Activated T-helper 1 cell treated with anti-CD3 and anti-CD28 coated beads, Interleukin-2, amount 50 U/mL, for 16 hours (primary cell): Measurements from ENCODE around the gene CTAGE1.
"Not testable (repeated sequence)": the region's sequence is repeated elsewhere in the genome, so short reads cannot be mapped to it uniquely, and the experiment has no call there.

ENCODE experiments used
- DNase-seq, 2 donors: peaks; one replicate each; pipeline ENCODE4 v3.0.0-alpha.2; 2020; ENCODE audit warnings: low read depth in 1 of 2, low spot score in 1 of 2

Gene CTAGE1

DNA sequence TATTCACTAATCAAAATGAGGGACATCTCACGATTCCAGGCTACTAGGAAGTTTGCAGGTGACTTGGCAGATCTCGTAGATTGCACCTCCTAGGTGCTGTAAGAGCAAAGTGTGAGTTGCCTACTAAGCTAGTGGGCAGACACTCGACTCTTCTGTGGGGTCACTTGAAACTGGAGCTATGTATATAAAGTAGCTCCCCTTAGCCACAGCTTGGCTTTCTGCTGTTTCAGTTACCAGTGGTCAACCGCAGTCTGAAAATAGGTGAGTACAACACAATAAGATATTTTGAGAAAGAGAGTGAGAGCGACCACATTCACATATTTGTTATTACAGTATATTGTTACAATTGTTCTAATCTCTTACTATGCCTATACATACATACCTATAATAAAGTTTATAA lies 23.3 kb downstream of the CTAGE1 start:
- no peak for DNase-seq

DNA sequence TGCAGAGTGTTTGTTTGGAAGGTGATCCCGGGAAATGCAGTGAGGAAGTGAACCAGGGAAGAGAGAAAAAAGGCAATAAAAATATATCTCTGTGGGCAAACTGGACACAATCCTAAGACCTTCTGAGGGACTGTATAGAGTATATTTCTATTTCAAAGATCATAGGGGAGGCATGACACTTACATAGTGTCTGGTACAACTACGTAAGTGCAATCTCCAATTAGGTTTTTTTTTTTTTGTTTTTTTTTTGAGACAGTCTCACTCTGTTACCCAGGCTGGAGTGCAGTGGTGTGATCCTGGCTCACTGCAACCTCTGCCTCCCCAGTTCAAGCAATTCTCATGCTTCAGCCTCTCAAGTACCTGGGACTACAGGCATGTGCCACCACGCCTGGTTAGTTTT lies 24.6 kb downstream of the CTAGE1 start:
- not testable (repeated sequence) for DNase-seq

DNA sequence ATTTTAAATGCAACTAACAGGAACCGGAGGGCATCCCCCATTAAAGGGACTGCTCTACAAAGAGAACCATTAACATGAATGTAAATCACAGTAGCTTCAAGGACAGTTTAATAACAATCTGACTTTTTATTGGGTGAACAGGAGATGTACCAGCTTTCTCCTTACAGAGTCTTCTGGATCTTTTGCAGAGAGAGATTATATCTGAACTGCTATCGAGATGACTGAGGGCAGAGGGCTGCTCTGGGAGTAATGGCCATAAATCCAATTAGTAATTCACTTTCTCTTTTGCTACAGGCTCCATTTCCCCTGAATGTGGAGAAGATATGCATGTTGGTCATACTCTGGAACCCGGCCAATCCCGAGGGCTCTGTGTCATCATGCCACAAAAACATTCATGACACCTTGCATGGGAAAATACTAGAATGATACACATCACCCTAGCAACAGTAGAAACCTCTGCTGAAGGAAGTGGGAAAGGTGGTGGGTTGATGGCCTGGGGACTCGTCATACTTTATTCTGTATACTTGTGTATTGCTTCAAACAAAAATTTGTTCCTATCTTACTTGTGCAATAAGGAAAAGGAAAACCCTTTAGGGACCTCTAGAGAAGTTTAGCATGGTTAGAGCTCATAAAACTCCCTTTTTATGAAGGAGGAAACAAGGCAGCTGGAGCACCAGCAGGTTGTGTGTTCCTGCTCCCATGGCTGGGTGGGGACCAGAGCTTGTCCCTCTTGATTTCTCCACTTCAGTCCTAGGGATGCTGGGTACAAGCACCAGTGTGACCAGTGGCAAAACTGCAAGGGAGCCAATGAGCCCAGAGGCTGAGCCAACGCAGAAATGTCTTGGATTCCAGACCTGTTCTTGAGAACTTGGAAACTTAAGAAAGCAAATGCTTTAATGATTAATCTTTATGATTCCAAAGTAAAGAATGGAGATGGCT lies 26.0 kb downstream of the CTAGE1 start:
- no peak for DNase-seq

DNA sequence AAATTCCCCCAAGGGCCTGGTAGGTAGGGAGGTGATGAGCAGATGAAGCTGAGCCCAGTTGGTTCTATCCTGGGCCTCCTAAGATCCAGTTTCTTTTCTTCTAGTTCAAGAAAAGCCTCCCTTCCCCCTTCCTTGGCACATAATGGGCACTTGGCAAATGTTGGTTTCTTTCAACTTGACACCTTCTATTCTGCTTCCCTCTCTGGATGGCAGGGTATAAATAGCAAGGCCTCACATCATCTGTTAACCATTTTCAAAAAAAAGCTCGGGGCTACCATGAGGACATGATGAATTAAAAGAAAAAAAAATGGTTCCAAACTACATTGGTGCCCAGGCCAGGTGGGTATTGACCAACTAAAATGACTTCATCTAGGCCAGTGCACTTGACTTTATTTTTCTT lies 29.9 kb downstream of the CTAGE1 start:
- no peak for DNase-seq

DNA sequence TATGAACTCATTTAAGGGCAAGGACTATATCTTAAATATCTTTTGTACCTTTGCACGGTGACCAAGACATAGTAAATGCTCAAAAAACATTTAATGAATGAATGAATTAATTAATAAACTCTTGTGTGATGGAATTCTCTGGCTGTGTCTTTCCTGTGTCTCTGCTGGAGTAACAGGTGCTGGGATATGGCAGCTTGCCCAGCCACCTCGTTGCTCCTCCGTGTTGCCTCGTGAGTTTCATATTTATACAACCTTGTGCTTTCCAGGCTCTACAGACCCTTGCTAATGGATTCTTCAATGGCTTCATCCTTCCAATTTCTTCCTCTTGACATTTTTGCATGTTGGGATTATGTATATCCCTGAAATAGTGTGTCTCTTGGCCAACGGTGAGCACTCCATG lies 30.4 kb downstream of the CTAGE1 start:
- DNase-seq = no peak

DNA sequence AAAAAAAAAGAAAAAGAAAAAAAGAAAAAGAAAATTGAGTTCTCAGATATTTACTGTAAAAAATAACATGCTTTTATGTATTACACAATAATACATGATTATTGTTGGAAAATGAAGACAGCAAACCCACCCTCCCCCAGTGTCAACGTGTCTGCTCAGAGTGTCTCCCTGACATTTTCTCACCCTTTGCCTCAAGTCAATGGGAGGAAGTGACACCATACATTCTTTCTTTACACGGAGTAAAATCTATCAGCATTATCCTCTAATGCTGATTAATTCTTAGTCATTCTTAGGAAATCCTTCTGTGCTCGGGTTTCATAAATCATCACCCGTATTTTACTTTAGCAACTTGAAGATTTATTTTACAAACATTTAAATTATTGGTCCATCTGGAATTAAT lies 32.0 kb downstream of the CTAGE1 start:
- no peak for DNase-seq

DNA sequence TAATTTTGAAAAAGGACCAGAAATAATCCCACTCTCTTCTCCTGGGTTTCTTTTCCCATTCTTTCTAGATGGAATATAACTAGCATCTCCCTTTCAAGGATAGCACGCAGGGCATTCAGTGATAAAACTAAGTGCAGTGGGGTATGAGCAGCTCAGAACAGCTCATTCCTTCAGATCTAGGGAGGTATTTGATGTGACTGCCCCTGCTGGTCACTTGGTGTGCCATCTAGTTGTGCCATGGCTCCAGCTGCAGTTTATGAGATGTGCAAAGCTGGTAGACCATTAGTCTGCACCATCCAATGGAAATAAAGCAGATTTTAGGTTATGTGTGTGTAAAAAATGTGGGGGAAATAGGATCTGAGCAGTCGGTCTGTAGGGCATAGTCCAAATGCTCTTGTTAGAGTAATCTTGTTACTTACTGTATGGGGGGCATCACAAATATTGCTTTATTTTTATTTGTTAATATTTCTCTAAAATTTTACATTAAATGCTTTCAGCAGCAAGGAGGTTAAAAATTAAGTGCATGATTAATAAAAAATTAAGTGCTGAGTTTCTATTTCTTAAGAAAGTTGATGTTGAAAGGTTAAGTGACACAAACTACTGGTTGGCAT lies 38.9 kb downstream of the CTAGE1 start:
- no peak for DNase-seq

DNA sequence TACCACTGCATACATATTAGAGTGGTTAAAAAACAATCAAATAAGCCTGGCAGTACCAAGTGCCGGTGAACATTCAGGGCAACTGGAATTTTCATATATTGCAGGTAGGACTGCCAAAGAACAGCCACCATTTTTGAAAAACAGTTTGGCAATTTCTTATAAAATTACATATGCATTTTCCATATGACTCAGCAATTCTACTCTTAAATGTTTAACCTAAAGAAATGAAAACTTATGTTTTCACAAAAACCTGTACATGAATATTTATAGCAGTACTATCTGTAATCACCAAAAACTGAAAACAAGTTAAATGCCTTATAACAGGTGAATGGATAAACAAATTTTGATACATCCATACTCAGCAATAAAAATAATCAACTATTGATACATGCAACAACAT lies 39.9 kb downstream of the CTAGE1 start:
- DNase-seq = no peak

DNA sequence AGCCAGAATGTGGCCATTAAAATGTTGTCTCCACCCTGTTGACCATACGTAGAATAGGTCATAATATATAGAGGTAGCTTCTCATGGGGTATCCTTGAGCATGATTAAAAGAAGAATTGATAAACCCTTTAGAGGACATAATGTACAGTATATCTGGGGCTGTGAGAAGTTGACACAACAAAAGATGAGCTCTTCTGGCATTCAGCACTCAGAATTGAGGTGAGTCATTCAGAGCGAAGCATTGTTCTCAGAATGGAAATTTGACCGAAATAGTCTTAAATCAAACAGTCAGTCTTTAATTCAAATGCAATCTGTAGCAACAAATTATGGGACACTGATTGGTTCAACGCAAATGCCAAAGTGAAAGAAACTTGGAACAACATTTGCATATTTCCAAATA lies 47.3 kb downstream of the CTAGE1 start:
- no peak for DNase-seq

DNA sequence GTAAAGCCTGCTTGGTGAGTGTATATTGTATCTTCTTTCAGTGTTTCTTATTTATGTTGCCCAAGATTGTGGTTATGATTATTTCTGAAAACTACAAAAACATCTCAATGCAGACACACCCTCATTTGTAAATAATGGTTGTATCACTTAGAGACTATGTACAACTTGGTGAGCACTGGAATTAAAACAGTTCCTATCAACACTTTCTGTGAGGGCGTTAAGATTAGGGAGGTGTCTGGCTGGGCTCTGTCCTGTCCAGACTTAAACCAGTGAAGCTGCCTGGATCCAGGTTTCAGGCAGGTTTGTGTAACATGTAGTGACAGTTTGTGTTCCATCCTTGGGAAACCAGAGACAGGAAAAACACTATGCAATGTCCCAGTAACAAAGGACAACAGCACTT lies 49.7 kb downstream of the CTAGE1 start:
- DNase-seq = no peak

DNA sequence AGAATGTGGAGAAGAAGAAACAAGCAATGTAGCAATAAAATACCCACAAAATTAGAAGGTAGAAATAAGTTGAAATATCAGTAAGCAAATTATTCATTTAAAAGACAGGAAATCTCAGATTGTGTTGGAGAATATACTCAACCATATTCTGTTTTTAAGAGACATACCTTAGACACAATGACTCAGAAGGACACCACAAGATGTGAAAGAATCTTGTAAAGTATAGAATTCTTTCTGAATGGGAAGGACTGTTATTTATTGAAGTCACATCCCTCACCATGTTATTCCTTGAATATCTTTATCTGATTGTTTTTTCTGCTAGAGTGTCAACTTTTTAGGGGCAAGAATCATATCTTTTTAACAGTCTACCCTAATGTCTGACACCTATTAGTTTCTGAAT lies 50.4 kb downstream of the CTAGE1 start:
- no peak for DNase-seq

DNA sequence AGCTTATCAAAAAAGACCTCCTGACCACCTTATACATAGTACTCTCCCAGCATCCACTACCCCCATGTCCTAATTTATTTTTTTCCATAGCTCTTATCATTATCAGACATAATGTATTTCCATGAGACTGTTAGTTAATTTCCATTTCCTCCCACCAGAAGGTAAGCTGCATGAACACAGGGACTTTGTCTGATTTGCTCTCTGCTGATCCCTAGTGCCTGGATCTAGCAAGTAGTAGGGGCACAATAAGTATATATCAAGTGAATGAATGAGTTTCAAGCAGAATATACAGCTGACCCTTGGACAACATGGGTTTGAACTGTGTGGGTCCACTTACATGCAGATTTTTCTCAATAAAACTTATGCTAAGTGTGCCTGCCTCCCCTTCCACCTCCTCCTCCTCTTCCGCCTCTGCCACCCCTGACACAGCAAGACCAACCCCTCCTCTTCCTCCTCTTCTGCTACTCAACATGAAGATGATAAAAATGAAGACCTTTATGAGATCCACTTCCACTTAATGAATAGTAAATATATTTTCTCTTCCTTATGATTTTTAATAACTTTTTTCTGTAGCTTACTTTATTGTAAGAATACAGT lies 53.8 kb downstream of the CTAGE1 start:
- no peak for DNase-seq
